GM21526 (cell line): ENCODE measurements around the gene PDLIM1.
A peak's percentile ranks its signal among the peaks of the same experiment; 100 is the strongest.
"Not testable (repeated sequence)": the region's sequence is repeated elsewhere in the genome, so short reads cannot be mapped to it uniquely, and the experiment has no call there.

Experiments used
- ATAC-seq: cut with Tn5 transposase; IDR thresholded peaks from one replicate; pipeline ENCODE4 v1.9.1; 2021; ENCODE audit warnings: moderate library complexity; ENCODE audit not compliant: unreplicated experiment, low FRiP score

The PDLIM1 gene

GRCh38 chr10:95244152-95244551 lies 46.7 kb downstream of the PDLIM1 start:
- ATAC-seq = no peak

- no peak for ATAC-seq
Measured at GRCh38 chr10:95243318-95243617, 47.5 kb downstream of the PDLIM1 start.

- ATAC-seq = no peak
Measured at GRCh38 chr10:95242581-95243317, 48.1 kb downstream of the PDLIM1 start.

GRCh38 chr10:95241533-95241932 lies 49.3 kb downstream of the PDLIM1 start:
- no peak for ATAC-seq

GRCh38 chr10:95240811-95241210 lies 50.0 kb downstream of the PDLIM1 start:
- no peak for ATAC-seq

- not testable (repeated sequence) for ATAC-seq
Measured at GRCh38 chr10:95240096-95240495, 50.7 kb downstream of the PDLIM1 start.

- no peak for ATAC-seq
Measured at GRCh38 chr10:95237376-95238170, 53.2 kb downstream of the PDLIM1 start.

- ATAC-seq = peak; percentile 95
Measured at GRCh38 chr10:95236068-95236903, 54.5 kb downstream of the PDLIM1 start.

- no peak for ATAC-seq
Measured at GRCh38 chr10:95235676-95236067, 55.1 kb downstream of the PDLIM1 start.

GRCh38 chr10:95234951-95235350 lies 55.9 kb downstream of the PDLIM1 start:
- no peak for ATAC-seq

- ATAC-seq = no peak
Measured at GRCh38 chr10:95233377-95234034, 57.3 kb downstream of the PDLIM1 start.

- ATAC-seq = not testable (repeated sequence)
Measured at GRCh38 chr10:95230677-95231586, 59.9 kb downstream of the PDLIM1 start.

GRCh38 chr10:95229724-95230627 lies 60.8 kb downstream of the PDLIM1 start:
- ATAC-seq = no peak

GRCh38 chr10:95228934-95229723 lies 61.7 kb downstream of the PDLIM1 start:
- ATAC-seq = not testable (repeated sequence)

- ATAC-seq = no peak
Measured at GRCh38 chr10:95225136-95225535, 65.7 kb downstream of the PDLIM1 start.

- no peak for ATAC-seq
Measured at GRCh38 chr10:95221124-95221523, 69.7 kb downstream of the PDLIM1 start.

GRCh38 chr10:95220539-95220938 lies 70.3 kb downstream of the PDLIM1 start:
- no peak for ATAC-seq

- ATAC-seq = no peak
Measured at GRCh38 chr10:95217476-95217875, 73.3 kb downstream of the PDLIM1 start.
